K562 (cell line): ENCODE results near the gene CD99L2. TPM values are rescaled to one million over a fixed set of nuclear protein-coding genes. Genes with fewer than 3 reads are reported as not detected.

Experiments used
- ATAC-seq: fragments of 200-7000 bp; cut with Tn5 transposase; 3 replicates; pipeline ENCODE4 v1.9.1; 2020; ENCODE audit warnings: moderate library complexity
- BruUV-seq: library from RNA; stranded (reverse); fragments of 400-500 nt; replicated peaks from 2 replicates; lab custom pipeline; 2021; lab: Mats Ljungman, UMichigan
- CTCF ChIA-PET: fragments of 300-600 bp; formaldehyde crosslinking; extraction: SDS; loops from one replicate; lab custom pipeline; 2021; ENCODE audit warnings: low intra/inter-chr PET ratio; lab: Yijun Ruan, JAX
- POLR2A ChIA-PET: fragments of 300-600, 350-650 bp; sonication (Branson Sonifier 250); formaldehyde crosslinking; extraction: SDS; loops from one replicate; lab custom pipeline; 2021; ENCODE audit warnings: antibody characterized with exemption, inconsistent platforms; lab: Yijun Ruan, JAX
- DNase-seq, 4 experiments: peaks; one replicate each; pipeline versions ENCODE4 v3.0.0 to v3.0.0-alpha.2; 2011 to 2018; ENCODE audit warnings: low spot score in 3 of 4, mixed read lengths in 3 of 4; ENCODE audit errors: extremely low read depth in 1 of 4
- FAIRE-seq: peaks from 2 replicates; lab custom pipeline; 2011; peaks lifted over from hg19 to GRCh38; lab: Jason Lieb, UNC
- H2AFZ ChIP-seq: 2 replicates; pipeline ENCODE4 v1.6.0; 2011; ENCODE audit warnings: low read depth, low read length, control low read depth, inconsistent platforms
- H3K27ac ChIP-seq: fragments of 200-600 bp; 3 replicates; pipeline ENCODE4 v1.8.0; 2011; ENCODE audit warnings: low read depth, mild to moderate bottlenecking, control low read depth, inconsistent platforms, low read length, moderate library complexity, mixed read lengths; ENCODE audit errors: extremely low read depth
- H3K27me3 ChIP-seq, 2 experiments: fragments of 300-600 bp in 1 of 2; 2 replicates in 1 of 2; 3 replicates in 1 of 2; pipeline versions ENCODE4 v1.6.0 to v1.8.0; 2011; ENCODE audit warnings: inconsistent platforms in 2 of 2, low read length in 2 of 2, mild to moderate bottlenecking in 1 of 2, mixed read lengths in 1 of 2, moderate library complexity in 1 of 2; ENCODE audit not compliant: control insufficient read depth in 2 of 2, insufficient read depth in 2 of 2
- H3K36me3 ChIP-seq: fragments of 300-600 bp; 3 replicates; pipeline ENCODE4 v1.8.0; 2011; ENCODE audit warnings: mild to moderate bottlenecking, low read length, inconsistent platforms; ENCODE audit not compliant: control insufficient read depth, insufficient read depth
- H3K4me1 ChIP-seq, 2 experiments: fragments of 200-600 bp in 1 of 2; replicated peaks in 1 of 2; 2 replicates in 1 of 2; 3 replicates in 1 of 2; pipeline versions ENCODE4 v1.5.1 to v1.8.0; 2011; ENCODE audit warnings: inconsistent platforms in 2 of 2, low read length in 2 of 2, mild to moderate bottlenecking in 1 of 2, mixed read lengths in 1 of 2, moderate library complexity in 1 of 2; ENCODE audit not compliant: control insufficient read depth in 2 of 2, insufficient read depth in 2 of 2
- H3K4me2 ChIP-seq: 2 replicates; pipeline ENCODE4 v1.6.1; 2011; ENCODE audit warnings: low read length, control low read depth, inconsistent platforms, mixed read lengths; ENCODE audit not compliant: insufficient read depth
- H3K4me3 ChIP-seq: fragments of 200-600 bp; sonication (generic), shearing (Covaris generic); 2 replicates; pipeline ENCODE4 v1.5.1; 2016; ENCODE audit warnings: control low read depth, inconsistent platforms
- H3K79me2 ChIP-seq: fragments of 200-600 bp; 3 replicates; pipeline ENCODE4 v1.8.0; 2011; ENCODE audit warnings: low read length, inconsistent platforms; ENCODE audit not compliant: control insufficient read depth, insufficient read depth
- H3K9ac ChIP-seq, 2 experiments: 2 replicates each; pipeline versions ENCODE4 v1.6.0 to v1.6.1; 2011; ENCODE audit warnings: low read depth in 2 of 2, low read length in 2 of 2, control low read depth in 1 of 2, inconsistent platforms in 1 of 2, mild to moderate bottlenecking in 1 of 2, mixed read lengths in 1 of 2; ENCODE audit not compliant: insufficient read depth in 1 of 2
- H3K9me1 ChIP-seq: one replicate; pipeline ENCODE4 v1.6.0; 2011; ENCODE audit warnings: inconsistent platforms, mild to moderate bottlenecking, low read length, moderate library complexity; ENCODE audit not compliant: control insufficient read depth, insufficient read depth
- H3K9me3 ChIP-seq: replicated peaks from 2 replicates; pipeline ENCODE4 v1.5.1; 2011; ENCODE audit warnings: low read depth, low read length, inconsistent platforms; ENCODE audit not compliant: control insufficient read depth, insufficient read depth
- H4K20me1 ChIP-seq: replicated peaks from 2 replicates; pipeline ENCODE4 v1.6.1; 2011; ENCODE audit warnings: low read length, inconsistent platforms, mixed read lengths; ENCODE audit not compliant: control insufficient read depth, insufficient read depth
- EHMT2 ChIP-seq: fragments of 450-650 bp; IDR thresholded peaks from 2 replicates; pipeline ENCODE4 v1.6.1; 2018; ENCODE audit warnings: antibody characterized with exemption
- FOXA1 ChIP-seq: fragments of 450-650 bp; IDR thresholded peaks from 2 replicates; pipeline ENCODE4 v1.6.1; 2016; ENCODE audit warnings: mild to moderate bottlenecking, borderline replicate concordance
- HCFC1 ChIP-seq: IDR thresholded peaks from 2 replicates; pipeline ENCODE4 v1.6.1; 2012; ENCODE audit warnings: low read depth, low read length, improper control_type of control experiment
- MAFF ChIP-seq: IDR thresholded peaks from 2 replicates; pipeline ENCODE4 v1.6.1; 2012; ENCODE audit warnings: low read length, improper control_type of control experiment
- RAD21 ChIP-seq, 2 experiments: fragments of 250-450 bp in 1 of 2; fragments of 450-650 bp in 1 of 2; sonication (Bioruptor Pico) in 1 of 2; formaldehyde crosslinking in 1 of 2; IDR thresholded peaks in 1 of 2; conservative IDR thresholded peaks in 1 of 2; 2 replicates each; pipeline versions ENCODE4 v1.4.0 to v1.8.0; 2020 to 2022; ENCODE audit warnings: mild to moderate bottlenecking in 2 of 2, moderate library complexity in 1 of 2
- SIRT6 ChIP-seq: IDR thresholded peaks from one replicate; pipeline ENCODE4 v1.6.1; 2012; ENCODE audit warnings: low read depth, mild to moderate bottlenecking, control low read depth, inconsistent platforms, low read length, moderate library complexity
- whole genome bisulfite sequencing: fragments of 100-300 bp; shearing (Covaris generic); methylation state at CpG from one replicate; pipeline ENCODE4 v1.1.6; 2016; ENCODE audit warnings: low coverage, mixed read lengths; ENCODE audit not compliant: insufficient coverage; ENCODE audit errors: missing lambda C conversion rate; 5-methylcytosine and 5-hydroxymethylcytosine counted together
- in situ Hi-C: fragments of 300-500 bp; cut with MboI; formaldehyde crosslinking; loops from 4 replicates; pipeline ENCODE4 v1.15.0; 2018; ENCODE audit warnings: inconsistent platforms, mixed read lengths
- intact Hi-C: fragments of 100-400 bp; cut with micrococcal nuclease; formaldehyde crosslinking; loops from 2 replicates; pipeline ENCODE4 v1.14.2; 2022
- polyA plus RNA-seq, 8 experiments: library from polyadenylated mRNA; depleted of rRNA in 4 of 8; stranded (reverse) in 5 of 8; unstranded in 3 of 8; fragments of >200 nt; fragmentation: Nextera tagmentation in 2 of 8; fragmentation: Illumina TruSeq in 1 of 8; extraction: Ambion mirVana in 2 of 8; extraction: Trizol in 1 of 8; gene quantifications; 2 replicates each; pipeline versions ENCODE4 v1.2.1 to v1.2.3, GENCODE V29; 2011 to 2014; ENCODE audit warnings: inconsistent platforms in 1 of 8, missing spikeins in 1 of 8
- total RNA-seq, 7 experiments: library from RNA; depleted of rRNA in 6 of 7; stranded (reverse); fragments of >200 nt in 6 of 7; fragmentation: Illumina TruSeq in 2 of 7; extraction: Trizol in 2 of 7; gene quantifications; 2 replicates each; pipeline versions ENCODE4 v1.2.1 to v1.2.3, GENCODE V29; 2011 to 2021; ENCODE audit warnings: low replicate concordance in 1 of 7
- TF ChIP-seq, protein P1 (sequence below): fragments of 250-450 bp; sonication (Bioruptor Pico); IDR thresholded peaks from 2 replicates; pipeline ENCODE4 v1.8.0; 2021; ENCODE audit warnings: moderate library complexity, mild to moderate bottlenecking, inconsistent platforms
- TF ChIP-seq, protein P2 (sequence below): fragments of 450-650 bp; IDR thresholded peaks from 2 replicates; pipeline ENCODE4 v1.6.1; 2016; ENCODE audit warnings: mild to moderate bottlenecking
- TF ChIP-seq, protein P3 (sequence below): conservative IDR thresholded peaks from 2 replicates; pipeline ENCODE4 v1.6.1; 2011; ENCODE audit warnings: low read depth, mild to moderate bottlenecking, low read length; ENCODE audit not compliant: control insufficient read depth
- TF ChIP-seq, protein P4 (sequence below): fragments of 450-650 bp; conservative IDR thresholded peaks from 2 replicates; pipeline ENCODE4 v1.6.1; 2016; ENCODE audit warnings: missing genetic modification characterization, low read depth, mild to moderate bottlenecking, control low read depth, missing compliant biosample characterization
- TF ChIP-seq, protein P5 (sequence below): IDR thresholded peaks from 2 replicates; pipeline ENCODE4 v1.6.1; 2014; ENCODE audit warnings: antibody characterized with exemption

The CD99L2 gene
- total and polyA plus RNA-seq, 9 of the 15 experiments (the other 6 are each of a cell fraction or from before 2014, with no cell fraction given), result 0.76 to 19.0 (median 11.9) TPM

DNA sequence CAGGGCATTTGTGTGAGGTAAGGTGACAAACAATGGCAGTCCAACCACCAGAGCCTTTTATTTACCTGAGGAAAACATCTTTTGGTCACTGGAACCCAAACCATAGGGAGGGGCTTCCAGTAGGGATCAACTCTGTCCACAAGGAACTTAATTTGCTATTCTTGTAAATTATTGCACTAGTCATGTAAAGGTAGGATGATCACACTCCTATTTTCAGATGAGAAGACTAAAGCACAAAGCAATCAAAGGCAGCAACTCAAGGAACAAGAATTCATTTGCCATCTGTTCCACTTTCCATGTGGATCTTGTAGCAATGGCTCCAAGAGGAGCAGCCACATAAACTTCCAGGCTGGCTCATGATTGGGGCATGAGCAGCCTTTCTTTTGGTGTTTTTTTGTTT is 35.3 kb downstream of the CD99L2 start (continued):
- TF ChIP-seq, protein P1, sequence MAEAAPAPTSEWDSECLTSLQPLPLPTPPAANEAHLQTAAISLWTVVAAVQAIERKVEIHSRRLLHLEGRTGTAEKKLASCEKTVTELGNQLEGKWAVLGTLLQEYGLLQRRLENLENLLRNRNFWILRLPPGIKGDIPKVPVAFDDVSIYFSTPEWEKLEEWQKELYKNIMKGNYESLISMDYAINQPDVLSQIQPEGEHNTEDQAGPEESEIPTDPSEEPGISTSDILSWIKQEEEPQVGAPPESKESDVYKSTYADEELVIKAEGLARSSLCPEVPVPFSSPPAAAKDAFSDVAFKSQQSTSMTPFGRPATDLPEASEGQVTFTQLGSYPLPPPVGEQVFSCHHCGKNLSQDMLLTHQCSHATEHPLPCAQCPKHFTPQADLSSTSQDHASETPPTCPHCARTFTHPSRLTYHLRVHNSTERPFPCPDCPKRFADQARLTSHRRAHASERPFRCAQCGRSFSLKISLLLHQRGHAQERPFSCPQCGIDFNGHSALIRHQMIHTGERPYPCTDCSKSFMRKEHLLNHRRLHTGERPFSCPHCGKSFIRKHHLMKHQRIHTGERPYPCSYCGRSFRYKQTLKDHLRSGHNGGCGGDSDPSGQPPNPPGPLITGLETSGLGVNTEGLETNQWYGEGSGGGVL (CRISPR knock-in tag), result no peak
- TF ChIP-seq, protein P2, sequence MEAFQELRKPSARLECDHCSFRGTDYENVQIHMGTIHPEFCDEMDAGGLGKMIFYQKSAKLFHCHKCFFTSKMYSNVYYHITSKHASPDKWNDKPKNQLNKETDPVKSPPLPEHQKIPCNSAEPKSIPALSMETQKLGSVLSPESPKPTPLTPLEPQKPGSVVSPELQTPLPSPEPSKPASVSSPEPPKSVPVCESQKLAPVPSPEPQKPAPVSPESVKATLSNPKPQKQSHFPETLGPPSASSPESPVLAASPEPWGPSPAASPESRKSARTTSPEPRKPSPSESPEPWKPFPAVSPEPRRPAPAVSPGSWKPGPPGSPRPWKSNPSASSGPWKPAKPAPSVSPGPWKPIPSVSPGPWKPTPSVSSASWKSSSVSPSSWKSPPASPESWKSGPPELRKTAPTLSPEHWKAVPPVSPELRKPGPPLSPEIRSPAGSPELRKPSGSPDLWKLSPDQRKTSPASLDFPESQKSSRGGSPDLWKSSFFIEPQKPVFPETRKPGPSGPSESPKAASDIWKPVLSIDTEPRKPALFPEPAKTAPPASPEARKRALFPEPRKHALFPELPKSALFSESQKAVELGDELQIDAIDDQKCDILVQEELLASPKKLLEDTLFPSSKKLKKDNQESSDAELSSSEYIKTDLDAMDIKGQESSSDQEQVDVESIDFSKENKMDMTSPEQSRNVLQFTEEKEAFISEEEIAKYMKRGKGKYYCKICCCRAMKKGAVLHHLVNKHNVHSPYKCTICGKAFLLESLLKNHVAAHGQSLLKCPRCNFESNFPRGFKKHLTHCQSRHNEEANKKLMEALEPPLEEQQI, result no peak
- TF ChIP-seq, all 486 proteins: peak for 0

DNA sequence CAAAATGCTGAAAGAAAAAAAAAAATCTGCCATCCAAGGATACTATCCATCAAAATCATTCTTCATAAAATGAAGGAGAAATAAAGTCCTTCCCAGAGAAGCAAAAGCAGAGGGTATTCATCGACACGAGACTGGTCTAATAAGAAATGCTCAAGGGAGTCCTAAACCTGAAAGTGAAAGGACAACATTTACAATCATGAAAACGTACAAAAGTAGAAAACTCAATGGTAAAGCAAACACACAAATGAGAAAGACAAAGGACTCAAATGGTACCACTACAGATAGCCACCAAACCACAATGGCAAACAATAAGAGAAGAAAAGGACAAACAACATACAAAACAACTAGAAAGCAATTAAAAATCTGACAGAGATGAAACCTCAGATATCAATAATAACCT is 41.0 kb downstream of the CD99L2 start:
- DNase-seq, result no peak
- H3K4me1 ChIP-seq, result no peaks in the 10 kb centered on the region; a peak in 1 of 5 replicates
- no peak overlapping the region for H3K9ac ChIP-seq
- in situ Hi-C loops (no loop called here), intact Hi-C loops (no loop called here)
- H3K36me3 ChIP-seq, result no peaks in the 10 kb centered on the region
- no peak for ATAC-seq
- H3K27ac ChIP-seq, result no peak overlapping the region
- no peak overlapping the region for H2AFZ ChIP-seq
- CTCF ChIA-PET, result no interaction called here
- TF ChIP-seq, protein P3, sequence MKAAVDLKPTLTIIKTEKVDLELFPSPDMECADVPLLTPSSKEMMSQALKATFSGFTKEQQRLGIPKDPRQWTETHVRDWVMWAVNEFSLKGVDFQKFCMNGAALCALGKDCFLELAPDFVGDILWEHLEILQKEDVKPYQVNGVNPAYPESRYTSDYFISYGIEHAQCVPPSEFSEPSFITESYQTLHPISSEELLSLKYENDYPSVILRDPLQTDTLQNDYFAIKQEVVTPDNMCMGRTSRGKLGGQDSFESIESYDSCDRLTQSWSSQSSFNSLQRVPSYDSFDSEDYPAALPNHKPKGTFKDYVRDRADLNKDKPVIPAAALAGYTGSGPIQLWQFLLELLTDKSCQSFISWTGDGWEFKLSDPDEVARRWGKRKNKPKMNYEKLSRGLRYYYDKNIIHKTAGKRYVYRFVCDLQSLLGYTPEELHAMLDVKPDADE, result no peak
- TF ChIP-seq, protein P4, sequence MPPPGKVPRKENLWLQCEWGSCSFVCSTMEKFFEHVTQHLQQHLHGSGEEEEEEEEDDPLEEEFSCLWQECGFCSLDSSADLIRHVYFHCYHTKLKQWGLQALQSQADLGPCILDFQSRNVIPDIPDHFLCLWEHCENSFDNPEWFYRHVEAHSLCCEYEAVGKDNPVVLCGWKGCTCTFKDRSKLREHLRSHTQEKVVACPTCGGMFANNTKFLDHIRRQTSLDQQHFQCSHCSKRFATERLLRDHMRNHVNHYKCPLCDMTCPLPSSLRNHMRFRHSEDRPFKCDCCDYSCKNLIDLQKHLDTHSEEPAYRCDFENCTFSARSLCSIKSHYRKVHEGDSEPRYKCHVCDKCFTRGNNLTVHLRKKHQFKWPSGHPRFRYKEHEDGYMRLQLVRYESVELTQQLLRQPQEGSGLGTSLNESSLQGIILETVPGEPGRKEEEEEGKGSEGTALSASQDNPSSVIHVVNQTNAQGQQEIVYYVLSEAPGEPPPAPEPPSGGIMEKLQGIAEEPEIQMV (tag), result no peak
- TF ChIP-seq MAFF, result no peak
- no peak for TF ChIP-seq EHMT2
- TF ChIP-seq RAD21 (CRISPR knock-in tag; conservative IDR thresholded peaks at IDR 0.05 in 1 of 2, IDR thresholded peaks at IDR 0.05 in 1 of 2), result no peak
- TF ChIP-seq HCFC1, result no peak
- TF ChIP-seq, protein P5, sequence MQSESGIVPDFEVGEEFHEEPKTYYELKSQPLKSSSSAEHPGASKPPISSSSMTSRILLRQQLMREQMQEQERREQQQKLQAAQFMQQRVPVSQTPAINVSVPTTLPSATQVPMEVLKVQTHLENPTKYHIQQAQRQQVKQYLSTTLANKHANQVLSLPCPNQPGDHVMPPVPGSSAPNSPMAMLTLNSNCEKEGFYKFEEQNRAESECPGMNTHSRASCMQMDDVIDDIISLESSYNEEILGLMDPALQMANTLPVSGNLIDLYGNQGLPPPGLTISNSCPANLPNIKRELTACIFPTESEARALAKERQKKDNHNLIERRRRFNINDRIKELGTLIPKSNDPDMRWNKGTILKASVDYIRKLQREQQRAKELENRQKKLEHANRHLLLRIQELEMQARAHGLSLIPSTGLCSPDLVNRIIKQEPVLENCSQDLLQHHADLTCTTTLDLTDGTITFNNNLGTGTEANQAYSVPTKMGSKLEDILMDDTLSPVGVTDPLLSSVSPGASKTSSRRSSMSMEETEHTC, result no peak
- no peak for TF ChIP-seq FOXA1
- TF ChIP-seq SIRT6, result no peak
- H3K9me3 ChIP-seq, result 0 out of 2 replicates have a peak, but pooled peaks cover 3% of the 10 kb centered on the region
- no peaks in the 10 kb centered on the region for H3K79me2 ChIP-seq
- FAIRE-seq, result no peak
- 22% methylated on average over 3 of the region's 3 CpGs for WGBS
- POLR2A ChIA-PET, result no interaction called here
- H4K20me1 ChIP-seq, result no peaks in the 10 kb centered on the region
- H3K4me2 ChIP-seq, result no peak overlapping the region
- H3K4me3 ChIP-seq, result no peak overlapping the region
- BruUV-seq, result no TSS peak
- H3K27me3 ChIP-seq, result no peaks in the 10 kb centered on the region
- no peaks in the 10 kb centered on the region for H3K9me1 ChIP-seq
